H1 (cell line): ENCODE results near the gene TUBB2B. TPM values are rescaled to one million over a fixed set of nuclear protein-coding genes. Genes with fewer than 3 reads are reported as not detected.
A peak's percentile ranks its signal among the peaks of the same experiment; 100 is the strongest.
"Not testable (repeated sequence)": the region's sequence is repeated elsewhere in the genome, so short reads cannot be mapped to it uniquely, and the experiment has no call there.

Experiments used
- CTCF ChIA-PET: fragments of 300-600 bp; sonication (Branson Sonifier 250); formaldehyde crosslinking; loops from one replicate; lab custom pipeline; 2021; ENCODE audit not compliant: partially characterized antibody; lab: Charles Lee
- POLR2A ChIA-PET: fragments of 300-600 bp; sonication (Branson Sonifier 250); formaldehyde crosslinking; loops from one replicate; lab custom pipeline; 2021; ENCODE audit warnings: inconsistent platforms; ENCODE audit not compliant: partially characterized antibody; lab: Charles Lee
- DNase-seq, 2 experiments: peaks; one replicate each; pipeline versions ENCODE4 v3.0.0 to v3.0.0-alpha.2; 2010 to 2022; ENCODE audit warnings: low spot score in 2 of 2, low read depth in 1 of 2, mixed read lengths in 1 of 2
- FAIRE-seq: peaks from 2 replicates; lab custom pipeline; 2011; peaks lifted over from hg19 to GRCh38; lab: Jason Lieb, UNC
- H2AFZ ChIP-seq: 2 replicates; pipeline ENCODE4 v1.8.1; 2012; ENCODE audit warnings: low read length, inconsistent platforms
- H2AK5ac ChIP-seq: 2 replicates; pipeline ENCODE4 v1.6.1; 2013; ENCODE audit warnings: low read depth, low read length
- H2BK120ac ChIP-seq: replicated peaks from 2 replicates; pipeline ENCODE3; 2013; ENCODE audit warnings: low read depth, low read length, inconsistent platforms
- H2BK12ac ChIP-seq: 2 replicates; pipeline ENCODE4 v1.6.1; 2013; ENCODE audit warnings: low read depth, low read length
- H2BK15ac ChIP-seq: 2 replicates; pipeline ENCODE4 v1.6.1; 2013; ENCODE audit warnings: low read length
- H2BK20ac ChIP-seq: 2 replicates; pipeline ENCODE4 v1.6.1; 2013; ENCODE audit warnings: low read length
- H2BK5ac ChIP-seq: 2 replicates; pipeline ENCODE4 v1.6.1; 2013; ENCODE audit warnings: low read depth, low read length
- H3K14ac ChIP-seq: 2 replicates; pipeline ENCODE4 v1.6.1; 2013; ENCODE audit warnings: inconsistent platforms; ENCODE audit not compliant: insufficient read length
- H3K18ac ChIP-seq: 2 replicates; pipeline ENCODE4 v1.6.1; 2013; ENCODE audit warnings: low read length; ENCODE audit errors: extremely low read depth
- H3K23ac ChIP-seq: 2 replicates; pipeline ENCODE4 v1.6.1; 2013; ENCODE audit warnings: inconsistent platforms; ENCODE audit not compliant: insufficient read length
- H3K23me2 ChIP-seq: 2 replicates; pipeline ENCODE4 v1.6.1; 2013; ENCODE audit warnings: low read depth, low read length
- H3K27ac ChIP-seq: 2 replicates; pipeline ENCODE4 v1.6.1; 2011; ENCODE audit warnings: low read depth, low read length, inconsistent platforms
- H3K27me3 ChIP-seq, 4 experiments: replicated peaks in 1 of 4; 1 replicate in 1 of 4; 2 replicates in 3 of 4; pipeline versions ENCODE4 v1.6.1 to v1.8.1; 2011 to 2013; ENCODE audit warnings: low read length in 3 of 4, mild to moderate bottlenecking in 3 of 4, inconsistent platforms in 2 of 4, mixed read lengths in 2 of 4, moderate library complexity in 1 of 4; ENCODE audit not compliant: control insufficient read depth in 3 of 4, insufficient read depth in 3 of 4; ENCODE audit errors: extremely low read depth in 1 of 4
- H3K36me3 ChIP-seq, 4 experiments: 2 replicates each; pipeline versions ENCODE4 v1.6.1 to v1.8.1; 2011 to 2013; ENCODE audit warnings: mild to moderate bottlenecking in 4 of 4, low read length in 3 of 4, moderate library complexity in 2 of 4, control low read depth in 1 of 4, inconsistent platforms in 1 of 4; ENCODE audit not compliant: insufficient read depth in 4 of 4, control insufficient read depth in 2 of 4
- H3K4ac ChIP-seq: replicated peaks from 2 replicates; pipeline ENCODE3; 2013; ENCODE audit warnings: low read length, low read depth, mixed read lengths, inconsistent platforms; ENCODE audit not compliant: insufficient read length
- H3K4me1 ChIP-seq, 4 experiments: replicated peaks in 1 of 4; 1 replicate in 1 of 4; 2 replicates in 3 of 4; pipeline versions ENCODE4 v1.6.1 to v1.8.1; 2011 to 2013; ENCODE audit warnings: low read length in 3 of 4, inconsistent platforms in 2 of 4, mixed read lengths in 1 of 4; ENCODE audit not compliant: insufficient read depth in 4 of 4, control insufficient read depth in 3 of 4
- H3K4me2 ChIP-seq, 2 experiments: 2 replicates each; pipeline versions ENCODE4 v1.6.1 to v1.8.1; 2011 to 2013; ENCODE audit warnings: low read depth in 2 of 2, low read length in 2 of 2, control low read depth in 1 of 2, inconsistent platforms in 1 of 2, mild to moderate bottlenecking in 1 of 2; ENCODE audit not compliant: insufficient read depth in 1 of 2
- H3K4me3 ChIP-seq, 4 experiments: fragments of 200-600, 300-600 bp in 1 of 4; sonication (generic), shearing (Covaris generic), sonication (Bioruptor Twin) in 1 of 4; 2 replicates each; pipeline versions ENCODE4 v1.5.1 to v1.8.1; 2011 to 2016; ENCODE audit warnings: low read length in 4 of 4, low read depth in 3 of 4, control low read depth in 2 of 4, inconsistent platforms in 2 of 4, mild to moderate bottlenecking in 2 of 4, mixed read lengths in 1 of 4, moderate library complexity in 1 of 4; ENCODE audit not compliant: insufficient read depth in 2 of 4; ENCODE audit errors: extremely low read depth in 1 of 4
- H3K56ac ChIP-seq: replicated peaks from 2 replicates; pipeline ENCODE3; 2013; ENCODE audit warnings: low read depth, mild to moderate bottlenecking, mixed read lengths, low read length, inconsistent platforms; ENCODE audit not compliant: insufficient read length
- H3K79me1 ChIP-seq: 2 replicates; pipeline ENCODE4 v1.6.1; 2013; ENCODE audit warnings: low read depth, low read length, control low read depth
- H3K79me2 ChIP-seq, 2 experiments: 2 replicates each; pipeline versions ENCODE4 v1.6.1 to v1.8.1; 2012 to 2013; ENCODE audit warnings: low read length in 2 of 2, mild to moderate bottlenecking in 2 of 2, inconsistent platforms in 1 of 2; ENCODE audit not compliant: insufficient read depth in 2 of 2, control insufficient read depth in 1 of 2
- H3K9ac ChIP-seq, 4 experiments: replicated peaks in 1 of 4; 1 replicate in 1 of 4; 2 replicates in 3 of 4; pipeline versions ENCODE4 v1.6.1 to v1.8.1; 2011 to 2013; ENCODE audit warnings: low read depth in 3 of 4, low read length in 3 of 4, control low read depth in 2 of 4, mild to moderate bottlenecking in 2 of 4, moderate library complexity in 2 of 4, inconsistent platforms in 1 of 4; ENCODE audit errors: extremely low read depth in 1 of 4
- H3K9me3 ChIP-seq, 2 experiments: 2 replicates each; pipeline versions ENCODE4 v1.6.1 to v1.8.1; 2012 to 2013; ENCODE audit warnings: mild to moderate bottlenecking in 2 of 2, moderate library complexity in 2 of 2, control low read depth in 1 of 2, inconsistent platforms in 1 of 2, low read depth in 1 of 2, low read length in 1 of 2, mixed read lengths in 1 of 2; ENCODE audit not compliant: insufficient read depth in 2 of 2
- H4K20me1 ChIP-seq, 2 experiments: replicated peaks in 1 of 2; 2 replicates each; pipeline versions ENCODE3 to v1.8.1; 2011 to 2013; ENCODE audit warnings: inconsistent platforms in 2 of 2, low read length in 2 of 2, mild to moderate bottlenecking in 1 of 2; ENCODE audit not compliant: insufficient read depth in 2 of 2, control insufficient read depth in 1 of 2
- H4K5ac ChIP-seq: 2 replicates; pipeline ENCODE4 v1.6.1; 2013; ENCODE audit warnings: low read length, low read depth, mixed read lengths, inconsistent platforms; ENCODE audit not compliant: insufficient read length
- H4K8ac ChIP-seq: 2 replicates; pipeline ENCODE4 v1.8.0; 2013; ENCODE audit warnings: mild to moderate bottlenecking, moderate library complexity, low read length, inconsistent platforms; ENCODE audit not compliant: insufficient read depth; ENCODE audit errors: extremely low read depth
- H4K91ac ChIP-seq: replicated peaks from 2 replicates; pipeline ENCODE3; 2013; ENCODE audit warnings: low read length, mixed read lengths, inconsistent platforms; ENCODE audit not compliant: insufficient read length
- CEBPB ChIP-seq: IDR thresholded peaks from 2 replicates; pipeline ENCODE4 v1.6.1; 2012; ENCODE audit warnings: low read depth, low read length
- WGBS, 2 experiments: shearing (Covaris generic) in 1 of 2; methylation state at CpG; one replicate each; pipeline versions ENCODE4 v1.1.6 to v1.1.7; 2013 to 2015; ENCODE audit warnings: low lambda C conversion rate in 2 of 2, mixed read lengths in 2 of 2, inconsistent platforms in 1 of 2, low coverage in 1 of 2, missing lambda C conversion rate in 1 of 2; ENCODE audit not compliant: insufficient replicate concordance in 2 of 2, insufficient coverage in 1 of 2, insufficient read length in 1 of 2; ENCODE audit errors: extremely low coverage in 1 of 2, missing lambda C conversion rate in 1 of 2; 5-methylcytosine and 5-hydroxymethylcytosine counted together
- polyA plus RNA-seq, 7 experiments: library from polyadenylated mRNA; depleted of rRNA in 3 of 7; stranded (reverse) in 5 of 7; unstranded in 2 of 7; fragments of >200 nt in 5 of 7; fragments of 200-250 nt in 2 of 7; gene quantifications; 1 replicate in 5 of 7; 2 replicates in 1 of 7; 4 replicates in 1 of 7; pipeline versions ENCODE4 v1.2.1 to v1.2.3, GENCODE V29; 2011 to 2013; ENCODE audit warnings: missing spikeins in 2 of 7, mixed read lengths in 2 of 7
- total RNA-seq: library from RNA; stranded (reverse); fragmentation: NEBNext Ultra II Directional; extraction: Animal tissue kit (Norgen Biotek cat#: 25700); gene quantifications from 2 replicates; pipeline ENCODE4 v1.2.1, GENCODE V29; 2021

The TUBB2B gene
- total and polyA plus RNA-seq, 2 of the 8 experiments (the other 6 are each of a cell fraction or from before 2014, with no cell fraction given): 612 to 722 TPM

DNA sequence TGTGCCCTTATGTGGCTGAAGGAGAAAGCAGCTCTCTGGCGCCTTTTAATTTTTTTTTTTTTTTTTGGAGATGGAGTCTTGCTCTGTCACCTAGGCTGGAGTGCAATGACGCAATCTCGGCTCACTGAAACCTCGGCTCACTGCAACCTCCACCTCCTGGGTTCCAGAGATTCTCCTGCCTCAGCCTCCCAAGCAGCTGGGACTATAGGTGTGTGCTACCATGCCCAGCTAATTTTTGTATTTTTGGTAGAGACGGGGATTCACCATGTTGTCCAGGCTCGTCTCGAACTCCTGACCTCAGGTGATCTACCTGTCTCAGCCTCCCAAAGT, 17.3 kb upstream of the TUBB2B start:
- not testable (repeated sequence) for H3K79me2 ChIP-seq, H3K27ac ChIP-seq, H3K4me3 ChIP-seq

More for the DNA sequence above, 17.3 kb upstream of the TUBB2B start:
- H3K23me2 ChIP-seq, H3K4me1 ChIP-seq, H3K9me3 ChIP-seq, H2AK5ac ChIP-seq, H3K56ac ChIP-seq, H2BK120ac ChIP-seq, H4K91ac ChIP-seq, H2BK12ac ChIP-seq, H3K14ac ChIP-seq, H4K8ac ChIP-seq, H3K36me3 ChIP-seq, H3K79me1 ChIP-seq, H3K9ac ChIP-seq, H4K20me1 ChIP-seq, H3K27me3 ChIP-seq, H3K4ac ChIP-seq, H3K4me2 ChIP-seq, H2AFZ ChIP-seq, H2BK15ac ChIP-seq: not testable (repeated sequence)
- ChIA-PET CTCF (interaction anchor here (0.6 to 1.4 kb wide), 6 partner anchors 11 to 305 kb away, joined by 3 to 5 read pairs (median 3); no protein-coding TSS in a partner anchor), POLR2A (interaction anchor here (0.6 to 10.7 kb wide), 3 partner anchors 16 to 97 kb away, joined by 3 to 122 read pairs (median 4); partner anchors contain the start of gene TUBB2B)
- TF ChIP-seq CEBPB: 0 out of 2 replicates have a peak, but pooled peaks have one; percentile 19
- TF ChIP-seq, all 59 proteins: peak for 1; not testable (repeated sequence) for 58
- not testable (repeated sequence) for FAIRE-seq, H3K18ac ChIP-seq, H2BK5ac ChIP-seq, H3K23ac ChIP-seq, DNase-seq, H4K5ac ChIP-seq, H2BK20ac ChIP-seq
- WGBS, 2 experiments: 91% methylated on average over 7 of the region's 7 CpGs; no CpG with 5 or more reads in 1 of the 2 experiments
